H7 (cell line): ENCODE results near the gene LNX2. TPM values are rescaled to one million over a fixed set of nuclear protein-coding genes. Genes with fewer than 3 reads are reported as not detected.

Experiments
- DNase-seq: peaks from one replicate; pipeline ENCODE4 v3.0.0; 2012
- H3K27me3 ChIP-seq: 2 replicates; pipeline ENCODE4 v1.6.0; 2011; ENCODE audit warnings: mild to moderate bottlenecking, low read length; ENCODE audit not compliant: control insufficient read depth, insufficient read depth
- H3K36me3 ChIP-seq: replicated peaks from 2 replicates; pipeline ENCODE4 v1.5.1; 2011; ENCODE audit warnings: low read length; ENCODE audit not compliant: control insufficient read depth, insufficient read depth
- H3K4me3 ChIP-seq: 2 replicates; pipeline ENCODE4 v1.5.1; 2011; ENCODE audit warnings: low read depth, mild to moderate bottlenecking, control low read depth, low read length, moderate library complexity; ENCODE audit not compliant: insufficient read depth
- total RNA-seq: library from RNA; depleted of rRNA; stranded (reverse); fragments of >200 nt; shearing (Covaris generic); gene quantifications from 2 replicates; pipeline ENCODE4 v1.2.3, GENCODE V29; 2014

LNX2 gene
- total RNA-seq, 1 experiment from 2014 or later = 11.2 TPM

- peaks cover 3% of the 10 kb centered on the region for H3K36me3 ChIP-seq
- H3K27me3 ChIP-seq = no peaks in the 10 kb centered on the region
- no peak overlapping the region for H3K4me3 ChIP-seq
- DNase-seq = no peak
Observed at GRCh38 chr13:27644302-27644701, 24.0 kb upstream of the LNX2 start.

GRCh38 chr13:27643334-27644132 is 23.2 kb upstream of the LNX2 start:
- Histone ChIP-seq H3K36me3 (peaks cover 2% of the 10 kb centered on the region; the same call in 1 of the 2 replicates), H3K4me3 (no peak overlapping the region), H3K27me3 (no peaks in the 10 kb centered on the region)
- DNase-seq = no peak

DNA sequence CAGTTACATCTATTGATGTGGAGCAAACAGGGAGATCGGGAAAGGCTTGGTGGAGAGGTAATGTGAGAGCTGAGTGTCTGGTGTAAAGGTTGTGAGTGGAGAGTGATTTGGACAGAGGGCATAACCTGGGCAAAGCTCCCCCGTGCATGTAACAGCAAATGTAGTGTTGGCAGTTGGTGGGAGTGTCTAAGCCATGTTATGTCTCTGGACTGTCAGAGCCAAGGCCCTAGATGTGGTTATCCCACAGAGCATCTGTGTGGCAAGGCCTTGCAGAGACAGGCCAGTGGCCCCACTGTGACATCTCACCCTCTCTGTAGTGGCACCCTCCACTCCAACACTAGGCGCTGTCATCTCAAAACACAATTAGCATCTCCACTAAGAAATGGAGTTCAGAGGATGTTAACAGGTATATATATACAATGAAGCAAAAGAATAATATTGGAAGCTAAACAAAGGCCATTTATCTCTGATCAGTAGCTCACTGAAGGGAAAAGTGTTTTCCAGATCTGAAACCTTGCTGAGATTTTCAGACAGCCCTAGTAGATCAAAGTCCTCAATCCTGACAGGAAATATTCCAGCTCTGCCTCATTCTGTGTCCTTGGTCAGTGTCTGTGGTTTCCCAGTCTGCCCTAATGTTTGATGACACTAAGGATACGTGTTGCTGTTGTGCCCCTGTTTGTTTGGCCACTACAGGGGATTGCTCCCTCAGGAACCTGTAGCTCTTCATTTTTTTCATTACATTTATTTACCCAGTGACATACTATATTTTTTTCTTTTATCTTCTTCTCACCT is 21.6 kb upstream of the LNX2 start:
- Histone ChIP-seq H3K4me3 (no peak overlapping the region), H3K36me3 (no peaks in the 10 kb centered on the region; the same call in 1 of the 2 replicates), H3K27me3 (no peaks in the 10 kb centered on the region)
- DNase-seq = no peak

DNA sequence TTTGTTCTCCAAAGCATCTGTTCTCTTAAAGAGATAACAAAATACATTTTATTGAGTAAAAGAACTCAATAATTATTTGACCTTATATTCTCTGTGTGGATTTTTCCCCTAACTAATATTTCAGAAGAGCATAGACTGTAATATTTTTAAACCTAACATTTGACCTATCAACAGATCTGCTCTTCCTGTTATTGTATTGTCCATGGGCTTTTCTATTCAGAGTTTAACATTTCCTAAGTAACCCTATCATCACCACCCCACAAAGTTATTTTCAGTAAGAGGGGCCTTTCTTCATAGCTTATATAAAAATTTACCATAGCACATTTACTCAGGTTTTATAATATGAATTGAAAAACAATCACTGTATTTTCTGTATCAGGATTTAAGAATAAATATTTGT is 18.9 kb upstream of the LNX2 start:
- Histone ChIP-seq H3K4me3 (no peak overlapping the region), H3K36me3 (no peaks in the 10 kb centered on the region; the same call in 1 of the 2 replicates)
- DNase-seq = no peak

DNA sequence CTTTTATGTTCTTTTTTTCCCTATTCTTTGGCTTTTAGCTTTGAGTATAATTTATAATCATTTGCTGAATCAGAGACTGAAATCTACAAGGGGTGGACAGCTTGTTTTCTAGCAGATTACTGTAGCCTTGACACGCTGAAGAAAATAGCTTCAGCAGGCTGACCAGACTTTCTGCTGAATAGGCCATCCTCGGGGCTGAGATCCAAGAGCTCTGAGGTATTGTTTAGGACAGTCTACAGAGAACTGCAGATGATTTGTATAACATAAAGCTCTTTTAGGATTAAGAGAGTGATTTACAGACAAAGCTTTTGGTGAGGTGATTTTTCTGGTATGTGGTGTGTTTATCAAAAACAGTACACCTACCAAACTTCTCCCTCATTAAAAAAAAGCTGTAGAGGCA is 18.2 kb upstream of the LNX2 start:
- DNase-seq = no peak
- Histone ChIP-seq H3K4me3 (no peak overlapping the region), H3K27me3 (no peaks in the 10 kb centered on the region), H3K36me3 (no peaks in the 10 kb centered on the region; the same call in 1 of the 2 replicates)

More for the DNA sequence above, 18.9 kb upstream of the LNX2 start:
- H3K27me3 ChIP-seq = no peaks in the 10 kb centered on the region

GRCh38 chr13:27638001-27638400 is 17.7 kb upstream of the LNX2 start:
- no peaks in the 10 kb centered on the region; the same call in 1 of the 2 replicates for H3K36me3 ChIP-seq
- H3K4me3 ChIP-seq = no peak overlapping the region
- no peak for DNase-seq
- H3K27me3 ChIP-seq = no peaks in the 10 kb centered on the region

DNA sequence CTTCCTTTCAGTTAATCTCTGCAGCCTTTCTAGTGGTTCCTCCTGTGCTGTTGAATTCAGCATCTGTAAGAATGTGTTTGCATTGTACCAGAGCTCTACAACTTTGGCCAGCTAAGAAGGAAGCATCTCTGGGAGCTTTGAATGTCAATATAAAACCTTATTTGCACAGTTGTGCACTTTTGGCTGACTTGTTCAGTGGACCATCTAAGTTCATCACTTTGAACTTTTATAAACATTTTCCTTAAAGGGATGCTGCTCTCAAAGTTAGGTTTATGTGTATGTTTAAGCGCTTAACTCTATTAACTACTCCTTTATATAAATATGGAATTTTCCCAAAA is 16.9 kb upstream of the LNX2 start:
- H3K4me3 ChIP-seq = no peak overlapping the region
- no peak for DNase-seq
- H3K27me3 ChIP-seq = no peaks in the 10 kb centered on the region
- H3K36me3 ChIP-seq = no peaks in the 10 kb centered on the region; the same call in 1 of the 2 replicates

- H3K4me3 ChIP-seq = no peak overlapping the region
- no peak for DNase-seq
- no peaks in the 10 kb centered on the region; the same call in 1 of the 2 replicates for H3K36me3 ChIP-seq
- H3K27me3 ChIP-seq = no peaks in the 10 kb centered on the region
Observed at GRCh38 chr13:27636589-27637288, 16.4 kb upstream of the LNX2 start.

DNA sequence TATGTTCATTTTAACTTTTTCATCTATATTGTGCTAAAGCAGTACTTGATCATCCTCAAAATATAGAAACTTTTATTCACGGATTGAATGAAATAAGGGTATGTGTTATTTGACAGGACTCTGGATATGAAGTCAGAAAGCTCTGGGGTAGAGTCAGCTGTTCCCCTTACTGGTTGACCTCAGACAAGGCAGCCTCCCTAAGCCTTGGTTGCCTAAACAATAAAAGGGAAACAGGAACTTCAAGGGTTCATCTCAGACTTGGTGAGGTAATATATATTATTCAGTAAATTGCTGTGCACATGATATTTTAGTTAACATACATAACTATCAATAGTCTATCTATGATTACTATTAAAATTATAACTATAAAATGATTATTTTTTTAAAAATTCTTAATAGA is 14.9 kb upstream of the LNX2 start:
- Histone ChIP-seq H3K36me3 (no peaks in the 10 kb centered on the region), H3K27me3 (no peaks in the 10 kb centered on the region), H3K4me3 (no peak overlapping the region)
- no peak for DNase-seq

DNA sequence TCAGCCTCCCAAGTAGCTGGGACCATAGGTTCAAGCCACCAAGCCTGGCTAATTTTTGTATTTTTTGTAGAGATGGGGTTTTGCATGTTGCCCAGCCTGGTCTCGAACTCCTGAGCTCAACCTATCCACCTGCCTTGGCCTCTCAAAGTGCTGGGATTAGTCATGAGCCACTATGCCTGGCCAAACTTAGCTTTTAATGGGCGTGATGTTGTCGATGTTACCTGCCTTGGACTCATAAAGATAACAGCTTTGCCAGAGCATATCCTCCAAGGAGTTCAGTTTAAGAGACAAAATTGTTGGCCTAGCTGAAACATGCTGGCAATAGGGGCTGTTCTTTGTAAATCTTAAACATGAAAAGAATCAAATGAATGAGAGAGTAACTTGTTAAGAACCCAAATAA is 14.5 kb upstream of the LNX2 start:
- Histone ChIP-seq H3K4me3 (no peak overlapping the region), H3K27me3 (no peaks in the 10 kb centered on the region), H3K36me3 (no peaks in the 10 kb centered on the region)
- DNase-seq = no peak

DNA sequence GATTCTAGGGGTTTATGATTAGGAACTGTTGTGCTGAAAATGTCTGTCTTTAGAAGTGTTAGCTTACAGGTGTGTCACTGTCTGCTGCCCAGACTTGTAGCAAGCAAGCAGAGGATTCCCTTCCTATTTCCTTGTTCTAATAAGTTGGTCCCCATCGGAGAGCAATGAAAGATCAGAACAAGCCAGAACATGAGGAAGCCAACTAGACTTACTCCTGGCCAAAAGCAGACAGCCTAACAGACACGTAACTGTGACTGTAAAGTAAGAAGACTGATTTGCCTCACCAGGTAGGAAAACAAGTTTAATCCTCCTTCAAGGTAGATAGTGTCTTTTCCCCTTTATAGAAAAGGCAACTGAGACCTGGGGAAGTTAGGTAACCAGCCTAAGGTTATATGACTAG is 13.9 kb upstream of the LNX2 start:
- DNase-seq = no peak
- no peaks in the 10 kb centered on the region for H3K27me3 ChIP-seq
- no peak overlapping the region for H3K4me3 ChIP-seq
- H3K36me3 ChIP-seq = no peaks in the 10 kb centered on the region

- no peaks in the 10 kb centered on the region for H3K27me3 ChIP-seq
- H3K36me3 ChIP-seq = no peaks in the 10 kb centered on the region; the same call in 1 of the 2 replicates
- H3K4me3 ChIP-seq = no peak overlapping the region
- no peak for DNase-seq
Observed at GRCh38 chr13:27632648-27633047, 12.3 kb upstream of the LNX2 start.

DNA sequence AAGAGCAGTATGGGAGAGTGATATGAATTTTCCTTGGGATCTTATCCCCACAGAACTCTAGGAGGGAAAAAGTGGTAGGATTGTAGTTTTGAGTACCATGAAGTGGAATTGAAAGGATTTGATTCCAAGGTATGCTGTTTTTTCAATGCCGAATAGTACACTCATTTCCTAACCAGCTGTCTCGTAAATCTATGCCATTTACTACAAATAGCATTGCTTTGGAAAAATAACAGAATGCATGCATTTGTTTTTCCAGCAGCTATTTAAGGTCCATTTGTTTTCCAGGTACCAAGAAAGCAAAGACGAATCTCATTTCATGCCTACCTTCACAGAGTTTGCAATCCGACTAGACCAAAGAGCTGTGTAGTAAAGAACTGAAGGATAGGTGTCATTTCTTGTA is 11.9 kb upstream of the LNX2 start:
- no peak overlapping the region for H3K4me3 ChIP-seq
- DNase-seq = no peak
- no peaks in the 10 kb centered on the region; the same call in 1 of the 2 replicates for H3K36me3 ChIP-seq
- no peaks in the 10 kb centered on the region for H3K27me3 ChIP-seq

DNA sequence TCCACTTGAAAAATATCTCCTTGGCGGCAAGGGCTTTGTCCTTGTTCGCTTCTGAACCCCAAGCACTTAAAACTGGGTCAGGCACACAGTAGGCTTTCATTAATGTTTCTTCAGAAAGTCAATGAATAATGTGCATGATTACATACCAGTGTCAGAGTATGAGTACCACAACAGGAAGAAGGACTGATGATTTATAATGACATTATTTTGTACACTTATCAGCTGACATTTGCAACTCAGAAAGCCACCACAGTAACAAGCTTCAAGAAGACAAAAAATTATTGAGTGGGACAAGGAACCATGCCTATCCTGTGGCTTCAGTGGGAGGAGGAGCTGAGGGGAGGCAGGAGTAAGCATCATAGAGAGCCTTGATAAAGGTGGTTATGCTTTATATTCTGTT is 11.3 kb upstream of the LNX2 start:
- Histone ChIP-seq H3K27me3 (no peaks in the 10 kb centered on the region), H3K4me3 (no peak overlapping the region), H3K36me3 (no peaks in the 10 kb centered on the region; the same call in 1 of the 2 replicates)
- no peak for DNase-seq
